GM23248 (cell line): ENCODE data around the gene LYPD4. TPM values are rescaled to one million over a fixed set of nuclear protein-coding genes. Genes with fewer than 3 reads are reported as not detected.

Experiments
- DNase-seq: peaks from one replicate; pipeline ENCODE4 v3.0.0-alpha.2; 2015
- H2AFZ ChIP-seq: fragments of 200-600 bp; sonication (generic); 2 replicates; pipeline ENCODE4 v1.6.1; 2016; ENCODE audit warnings: antibody characterized with exemption
- H3F3A ChIP-seq: fragments of 200-600 bp; sonication (generic); 2 replicates; pipeline ENCODE4 v1.6.1; 2016; ENCODE audit warnings: mild to moderate bottlenecking, antibody characterized with exemption, mixed run types; ENCODE audit not compliant: insufficient read depth
- H3K27ac ChIP-seq: fragments of 200-600 bp; sonication (generic); 2 replicates; pipeline ENCODE4 v1.5.1; 2016; ENCODE audit warnings: mild to moderate bottlenecking
- H3K27me3 ChIP-seq: fragments of 200-600 bp; sonication (generic); replicated peaks from 2 replicates; pipeline ENCODE4 v1.6.1; 2016; ENCODE audit warnings: mild to moderate bottlenecking; ENCODE audit not compliant: insufficient read depth
- H3K36me3 ChIP-seq: fragments of 200-600 bp; sonication (generic); 2 replicates; pipeline ENCODE4 v1.6.1; 2016; ENCODE audit warnings: low read depth, mild to moderate bottlenecking
- H3K4me1 ChIP-seq: fragments of 200-600 bp; sonication (generic); 2 replicates; pipeline ENCODE4 v1.6.1; 2016; ENCODE audit warnings: mild to moderate bottlenecking; ENCODE audit not compliant: insufficient read depth
- H3K4me2 ChIP-seq: fragments of 200-600 bp; sonication (generic); one replicate; pipeline ENCODE4 v1.6.1; 2016; ENCODE audit warnings: mild to moderate bottlenecking; ENCODE audit not compliant: unreplicated experiment
- H3K4me3 ChIP-seq: fragments of 200-600 bp; sonication (generic); 2 replicates; pipeline ENCODE4 v1.5.1; 2016; ENCODE audit warnings: mild to moderate bottlenecking
- H3K79me2 ChIP-seq: fragments of 200-600 bp; sonication (generic); 2 replicates; pipeline ENCODE4 v1.6.1; 2016; ENCODE audit warnings: mild to moderate bottlenecking; ENCODE audit not compliant: insufficient read depth
- H3K9ac ChIP-seq: fragments of 200-600 bp; sonication (generic); 2 replicates; pipeline ENCODE4 v1.6.1; 2016; ENCODE audit warnings: mild to moderate bottlenecking
- H3K9me2 ChIP-seq: fragments of 200-600 bp; sonication (generic); 2 replicates; pipeline ENCODE4 v1.6.1; 2016; ENCODE audit warnings: mixed run types, mild to moderate bottlenecking, moderate library complexity; ENCODE audit not compliant: insufficient read depth
- H3K9me3 ChIP-seq: fragments of 200-600 bp; sonication (generic); one replicate; pipeline ENCODE4 v1.6.1; 2017; ENCODE audit warnings: low read depth
- H4K20me1 ChIP-seq: fragments of 200-600 bp; sonication (generic); 2 replicates; pipeline ENCODE4 v1.6.0; 2016; ENCODE audit not compliant: insufficient read depth
- EZH2 ChIP-seq: fragments of 200-600 bp; sonication (generic); IDR thresholded peaks from 2 replicates; pipeline ENCODE4 v1.6.1; 2018; ENCODE audit warnings: antibody characterized with exemption, mild to moderate bottlenecking; ENCODE audit not compliant: insufficient read depth, poor library complexity, severe bottlenecking
- EZH2phosphoT487 ChIP-seq: fragments of 200-600 bp; sonication (generic); IDR thresholded peaks from 2 replicates; pipeline ENCODE4 v1.6.1; 2018; ENCODE audit warnings: antibody characterized with exemption, moderate library complexity, mild to moderate bottlenecking, low read depth; ENCODE audit not compliant: insufficient read depth
- WGBS, 2 experiments: methylation state at CpG; one replicate each; pipeline ENCODE4 v1.1.6; 2015 to 2017; ENCODE audit warnings: low lambda C conversion rate in 2 of 2, low coverage in 1 of 2; ENCODE audit errors: missing lambda C conversion rate in 2 of 2; 5-methylcytosine and 5-hydroxymethylcytosine counted together
- in situ Hi-C: fragments of 300-500 bp; cut with MboI; formaldehyde crosslinking; loops from 2 replicates; pipeline ENCODE4 v1.15.0; 2020
- polyA plus RNA-seq: library from polyadenylated mRNA; unstranded; fragments of >200 nt; fragmentation: Nextera tagmentation; extraction: Ambion mirVana; gene quantifications from 2 replicates; pipeline ENCODE4 v1.2.1, GENCODE V29; 2016
- total RNA-seq: library from RNA; depleted of rRNA; stranded (reverse); fragments of >200 nt; shearing (Covaris generic); gene quantifications from 2 replicates; pipeline ENCODE4 v1.2.3, GENCODE V29; 2014; rRNA removed

The LYPD4 gene
- not detected in 2 replicates for total RNA-seq
- not detected in 2 replicates for polyA plus RNA-seq

- Histone ChIP-seq H2AFZ (no peak within 1 kb of the TSS), H3K4me1 (no peaks in the 10 kb centered on the region), H3F3A (no peaks in the 10 kb centered on the region), H3K79me2 (no peaks in the 10 kb centered on the region), H3K9me2 (no peaks in the 10 kb centered on the region), H3K36me3 (no peaks in the 10 kb centered on the region), H4K20me1 (no peaks in the 10 kb centered on the region), H3K9ac (no peak within 1 kb of the TSS), H3K9me3 (no peaks in the 10 kb centered on the region), H3K27me3 (peaks cover 17% of the 10 kb centered on the region), H3K27ac (no peak within 1 kb of the TSS), H3K4me2 (no peak within 1 kb of the TSS), H3K4me3 (no peak within 1 kb of the TSS)
- 75 to 91% methylated on average over 22 to 30 of the region's 30 CpGs for WGBS, 2 experiments
- in situ Hi-C loops: no loop called here
- TF ChIP-seq EZH2 (no peak), EZH2phosphoT487 (no peak)
- no peak for DNase-seq
Observed at GRCh38 chr19:41844601-41845000, at the start of gene LYPD4. Gene LYPD4, minus strand, starts transcription at chr19:41844683. Its CDS starts 5,398 bp downstream, at chr19:41839285.

- Histone ChIP-seq H3K9ac (no peak overlapping the region), H3K36me3 (peaks cover 3% of the 10 kb centered on the region; the same call in 1 of the 2 replicates), H3K27ac (no peak overlapping the region), H3K9me3 (no peaks in the 10 kb centered on the region), H3K27me3 (no peaks in the 10 kb centered on the region), H3K4me1 (no peaks in the 10 kb centered on the region), H2AFZ (no peak overlapping the region), H3F3A (no peaks in the 10 kb centered on the region), H3K4me2 (no peak overlapping the region), H4K20me1 (no peaks in the 10 kb centered on the region), H3K4me3 (no peak overlapping the region), H3K79me2 (peaks cover 22% of the 10 kb centered on the region), H3K9me2 (no peaks in the 10 kb centered on the region)
- peak; percentile 32 for DNase-seq
- in situ Hi-C loops: no loop called here
- WGBS, 2 experiments: 88 to 97% methylated on average over 5 to 6 of the region's 6 CpGs
- TF ChIP-seq EZH2phosphoT487 (no peak), EZH2 (no peak)
Observed at GRCh38 chr19:41893899-41894298, 49.4 kb upstream of the LYPD4 start.

- no peak for DNase-seq
Observed at GRCh38 chr19:41892173-41892902, 47.9 kb upstream of the LYPD4 start.

GRCh38 chr19:41890936-41891335 is 46.5 kb upstream of the LYPD4 start:
- Histone ChIP-seq H3K79me2 (peaks cover 52% of the 10 kb centered on the region), H3K27me3 (no peaks in the 10 kb centered on the region), H3K27ac (no peak overlapping the region), H3K36me3 (no peaks in the 10 kb centered on the region; the same call in 1 of the 2 replicates), H3K4me3 (no peak overlapping the region), H3K4me1 (peaks cover 6% of the 10 kb centered on the region), H4K20me1 (no peaks in the 10 kb centered on the region), H3K9me2 (no peaks in the 10 kb centered on the region), H2AFZ (no peak overlapping the region), H3F3A (no peaks in the 10 kb centered on the region; the same call in 1 of the 2 replicates), H3K9ac (no peak overlapping the region), H3K9me3 (no peaks in the 10 kb centered on the region), H3K4me2 (no peak overlapping the region)
- in situ Hi-C loops: no loop called here
- TF ChIP-seq EZH2phosphoT487 (no peak), EZH2 (no peak)
- 91 to 95% methylated on average over 4 of the region's 4 CpGs for WGBS, 2 experiments
- no peak for DNase-seq

More at GRCh38 chr19:41892173-41892902, 47.9 kb upstream of the LYPD4 start:
- in situ Hi-C loops: no loop called here
- no peaks in the 10 kb centered on the region for H3K4me1 ChIP-seq
- H3K27ac ChIP-seq: no peak overlapping the region
- 90% methylated on average over 34 of the region's 34 CpGs for WGBS, 2 experiments
- no peak overlapping the region for H3K4me2 ChIP-seq
- no peaks in the 10 kb centered on the region; the same call in 1 of the 2 replicates for H3K36me3 ChIP-seq
- no peak for TF ChIP-seq EZH2
- no peak for TF ChIP-seq EZH2phosphoT487
- H3K9ac ChIP-seq: no peak overlapping the region
- H2AFZ ChIP-seq: no peak overlapping the region
- H3K9me2 ChIP-seq: no peaks in the 10 kb centered on the region
- H3K27me3 ChIP-seq: no peaks in the 10 kb centered on the region
- no peaks in the 10 kb centered on the region for H3K9me3 ChIP-seq
- no peaks in the 10 kb centered on the region for H3F3A ChIP-seq
- H3K79me2 ChIP-seq: peaks cover 38% of the 10 kb centered on the region
- H4K20me1 ChIP-seq: no peaks in the 10 kb centered on the region
- no peak overlapping the region for H3K4me3 ChIP-seq
